CD4-positive, alpha-beta T cell (primary cell): ENCODE measurements around the gene MTUS2. TPM values are rescaled to one million over a fixed set of nuclear protein-coding genes. Genes with fewer than 3 reads are reported as not detected.
"Not testable (repeated sequence)": the region's sequence is repeated elsewhere in the genome, so short reads cannot be mapped to it uniquely, and the experiment has no call there.

Experiments used
- ATAC-seq: fragments of 200-7000 bp; cut with Tn5 transposase; one replicate; pipeline ENCODE4 v1.10.0; 2022; ENCODE audit warnings: mild to moderate bottlenecking; ENCODE audit not compliant: poor library complexity
- CTCF ChIA-PET: fragments of 350-600 bp; sonication (Branson Sonifier 250); formaldehyde crosslinking; loops from one replicate; lab custom pipeline; 2021; ENCODE audit warnings: antibody characterized with exemption, inconsistent platforms; lab: Charles Lee
- POLR2A ChIA-PET: fragments of 350-600 bp; sonication (Branson Sonifier 250); formaldehyde crosslinking; loops from one replicate; lab custom pipeline; 2021; ENCODE audit warnings: antibody characterized with exemption, inconsistent platforms; lab: Charles Lee
- DNase-seq, 14 experiments: peaks; one replicate each; pipeline ENCODE4 v3.0.0-alpha.2; 2013 to 2020; ENCODE audit warnings: mixed read lengths in 2 of 14
- H3K27ac ChIP-seq, 2 donors: one replicate each; pipeline versions ENCODE4 v1.5.1 to v1.7.0; 2013; ENCODE audit warnings: low read length in 2 of 2, low read depth in 1 of 2, mild to moderate bottlenecking in 1 of 2
- H3K27me3 ChIP-seq, 2 experiments: 1 replicate in 1 of 2; 2 replicates in 1 of 2; pipeline versions ENCODE4 v1.6.1 to v1.7.0; 2013; ENCODE audit warnings: low read length in 2 of 2, control low read depth in 1 of 2, mild to moderate bottlenecking in 1 of 2, moderate library complexity in 1 of 2; ENCODE audit not compliant: insufficient read depth in 2 of 2, control insufficient read depth in 1 of 2
- H3K36me3 ChIP-seq: one replicate; pipeline ENCODE4 v1.6.1; 2013; ENCODE audit warnings: low read length, control low read depth; ENCODE audit not compliant: insufficient read depth
- H3K4me1 ChIP-seq: one replicate; pipeline ENCODE4 v1.6.1; 2013; ENCODE audit warnings: low read length, control low read depth; ENCODE audit not compliant: insufficient read depth
- H3K4me3 ChIP-seq: one replicate; pipeline ENCODE4 v1.5.1; 2013; ENCODE audit warnings: mild to moderate bottlenecking, low read length, moderate library complexity
- H3K9me3 ChIP-seq, 2 experiments: 1 replicate in 1 of 2; 2 replicates in 1 of 2; pipeline versions ENCODE4 v1.6.1 to v1.7.0; 2013; ENCODE audit warnings: low read length in 2 of 2, mild to moderate bottlenecking in 2 of 2, control low read depth in 1 of 2, moderate library complexity in 1 of 2; ENCODE audit not compliant: control insufficient read depth in 1 of 2, insufficient read depth in 1 of 2
- H3K27ac Mint-ChIP-seq: one replicate; pipeline ENCODE4 v1.8.0; 2020; ENCODE audit warnings: mixed read lengths
- H3K27me3 Mint-ChIP-seq: one replicate; pipeline ENCODE4 v1.8.0; 2021; ENCODE audit warnings: mixed read lengths
- H3K36me3 Mint-ChIP-seq: one replicate; pipeline ENCODE4 v1.8.0; 2021; ENCODE audit warnings: low read depth, mixed read lengths
- H3K4me1 Mint-ChIP-seq: one replicate; pipeline ENCODE4 v1.8.0; 2021; ENCODE audit warnings: low read depth, mixed read lengths
- H3K4me3 Mint-ChIP-seq: one replicate; pipeline ENCODE4 v1.8.0; 2020; ENCODE audit warnings: mild to moderate bottlenecking, mixed read lengths
- H3K9me3 Mint-ChIP-seq: one replicate; pipeline ENCODE4 v1.8.0; 2020; ENCODE audit warnings: mixed read lengths
- CTCF ChIP-seq: fragments of 200-600 bp; IDR thresholded peaks from one replicate; pipeline ENCODE4 v1.8.0; 2022; ENCODE audit warnings: antibody characterized with exemption, mild to moderate bottlenecking
- intact Hi-C, 2 experiments: fragments of 100-400 bp; cut with DNase I in 1 of 2; cut with micrococcal nuclease in 1 of 2; formaldehyde crosslinking; loops; one replicate each; pipeline versions ENCODE4 v1.15.1 to v1.9.0; 2023 to 2025; cut with DNase I, micrococcal nuclease
- total RNA-seq, 174 experiments: library from RNA in 2 of 174; stranded (reverse) in 2 of 174; gene quantifications; one replicate each; pipeline ENCODE4 v1.2.3 and lab custom pipeline; 2021 to 2026

The MTUS2 gene
- total RNA-seq, 2 experiments from 2014 or later: 0.38 to 0.81 TPM

GRCh38 chr13:29384871-29385270, 564.7 kb downstream of the MTUS2 start:
- no peak for DNase-seq
- no peaks in the 10 kb centered on the region for H3K27me3 Mint-ChIP-seq
- no peak overlapping the region for H3K4me3 Mint-ChIP-seq
- no peaks in the 10 kb centered on the region for H3K36me3 Mint-ChIP-seq
- Histone ChIP-seq H3K4me1 (no peaks in the 10 kb centered on the region), H3K27me3 (no peaks in the 10 kb centered on the region), H3K9me3 (no peaks in the 10 kb centered on the region), H3K27ac (no peak overlapping the region), H3K36me3 (no peaks in the 10 kb centered on the region), H3K4me3 (no peak overlapping the region)
- intact Hi-C loops: no loop called here
- POLR2A ChIA-PET: no interaction called here
- no peak for TF ChIP-seq CTCF
- CTCF ChIA-PET: no interaction called here
- no peaks in the 10 kb centered on the region for H3K4me1 Mint-ChIP-seq
- no peaks in the 10 kb centered on the region for H3K9me3 Mint-ChIP-seq
- ATAC-seq: no peak
- H3K27ac Mint-ChIP-seq: no peak overlapping the region

- Mint-ChIP-seq H3K27ac (no peak overlapping the region), H3K4me1 (no peaks in the 10 kb centered on the region), H3K4me3 (no peak overlapping the region), H3K27me3 (no peaks in the 10 kb centered on the region), H3K36me3 (no peaks in the 10 kb centered on the region), H3K9me3 (no peaks in the 10 kb centered on the region)
- TF ChIP-seq CTCF: no peak
- intact Hi-C loops: no loop called here
- H3K27me3 ChIP-seq: no peaks in the 10 kb centered on the region
- ChIA-PET CTCF (no interaction called here), POLR2A (no interaction called here)
- ATAC-seq: no peak
- no peaks in the 10 kb centered on the region for H3K4me1 ChIP-seq
- H3K9me3 ChIP-seq: no peaks in the 10 kb centered on the region
- H3K4me3 ChIP-seq: no peak overlapping the region
- no peak overlapping the region for H3K27ac ChIP-seq
- DNase-seq: no peak
- H3K36me3 ChIP-seq: no peaks in the 10 kb centered on the region
These were observed 566.1 kb downstream of the MTUS2 start for GRCh38 chr13:29386246-29386645.

GRCh38 chr13:29390598-29390997, 570.5 kb downstream of the MTUS2 start:
- H3K27ac ChIP-seq, H3K36me3 Mint-ChIP-seq, H3K9me3 ChIP-seq, H3K4me3 ChIP-seq, DNase-seq, H3K4me1 Mint-ChIP-seq, H3K27me3 ChIP-seq, intact Hi-C loops, H3K9me3 Mint-ChIP-seq, H3K36me3 ChIP-seq, H3K4me1 ChIP-seq, CTCF ChIA-PET, H3K4me3 Mint-ChIP-seq, ATAC-seq, POLR2A ChIA-PET, H3K27ac Mint-ChIP-seq: not testable (repeated sequence)
- peaks cover 27% of the 10 kb centered on the region for H3K27me3 Mint-ChIP-seq

GRCh38 chr13:29396446-29396845, 576.3 kb downstream of the MTUS2 start:
- no peak for TF ChIP-seq CTCF
- peaks cover 41% of the 10 kb centered on the region for H3K27me3 Mint-ChIP-seq
- Histone ChIP-seq H3K4me3 (no peak overlapping the region), H3K36me3 (no peaks in the 10 kb centered on the region), H3K27ac (no peak overlapping the region), H3K4me1 (no peaks in the 10 kb centered on the region), H3K27me3 (peaks cover 0 to 15% of the 10 kb centered on the region in 2 experiments), H3K9me3 (no peaks in the 10 kb centered on the region)
- intact Hi-C loops: no loop called here
- no peak for ATAC-seq
- ChIA-PET POLR2A (no interaction called here), CTCF (no interaction called here)
- H3K27ac Mint-ChIP-seq: no peak overlapping the region
- no peaks in the 10 kb centered on the region for H3K36me3 Mint-ChIP-seq
- DNase-seq: no peak
- no peaks in the 10 kb centered on the region for H3K9me3 Mint-ChIP-seq
- no peaks in the 10 kb centered on the region for H3K4me1 Mint-ChIP-seq
- no peak overlapping the region for H3K4me3 Mint-ChIP-seq
